Measurements from ENCODE around the gene AKT2.

AKT2 gene

GRCh38 chr19:40271706-40272105 is 13.4 kb downstream of the AKT2 start:
- no peak for DNase-seq

DNA sequence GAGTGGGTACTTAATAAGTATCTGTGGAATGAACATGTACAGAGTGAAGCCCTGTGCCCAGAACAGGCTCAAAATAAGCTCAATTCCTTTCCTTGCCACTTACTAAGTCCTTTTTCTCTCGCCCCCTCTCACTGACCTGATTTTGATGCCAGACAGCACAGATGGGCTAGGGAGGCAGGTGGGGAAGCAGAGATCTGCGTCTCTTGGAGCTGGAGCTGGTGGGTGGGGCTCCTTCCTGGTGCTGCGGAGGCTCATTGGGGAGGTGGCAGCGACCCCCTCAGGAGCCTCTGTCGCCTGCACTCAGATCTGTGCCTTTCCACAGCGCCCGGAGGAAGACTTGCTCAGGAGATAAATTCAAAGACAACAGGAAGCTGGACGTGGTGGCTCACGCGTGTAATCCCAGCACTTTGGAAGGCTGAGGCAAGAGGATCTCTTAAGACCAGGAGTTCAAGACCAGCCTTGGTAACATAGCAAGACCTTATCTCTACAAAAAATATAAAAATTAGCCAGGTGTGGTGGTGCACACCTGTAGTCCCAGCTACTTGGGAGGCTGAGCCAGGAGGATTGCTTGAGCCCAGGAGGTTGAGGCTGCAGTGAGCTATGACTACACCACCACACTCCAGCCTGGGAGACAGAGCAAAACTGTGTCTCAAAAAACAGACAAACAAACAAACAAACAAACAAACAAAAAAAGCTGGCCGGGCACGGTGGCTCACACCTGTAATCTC is 14.6 kb downstream of the AKT2 start:
- no peak for DNase-seq

DNA sequence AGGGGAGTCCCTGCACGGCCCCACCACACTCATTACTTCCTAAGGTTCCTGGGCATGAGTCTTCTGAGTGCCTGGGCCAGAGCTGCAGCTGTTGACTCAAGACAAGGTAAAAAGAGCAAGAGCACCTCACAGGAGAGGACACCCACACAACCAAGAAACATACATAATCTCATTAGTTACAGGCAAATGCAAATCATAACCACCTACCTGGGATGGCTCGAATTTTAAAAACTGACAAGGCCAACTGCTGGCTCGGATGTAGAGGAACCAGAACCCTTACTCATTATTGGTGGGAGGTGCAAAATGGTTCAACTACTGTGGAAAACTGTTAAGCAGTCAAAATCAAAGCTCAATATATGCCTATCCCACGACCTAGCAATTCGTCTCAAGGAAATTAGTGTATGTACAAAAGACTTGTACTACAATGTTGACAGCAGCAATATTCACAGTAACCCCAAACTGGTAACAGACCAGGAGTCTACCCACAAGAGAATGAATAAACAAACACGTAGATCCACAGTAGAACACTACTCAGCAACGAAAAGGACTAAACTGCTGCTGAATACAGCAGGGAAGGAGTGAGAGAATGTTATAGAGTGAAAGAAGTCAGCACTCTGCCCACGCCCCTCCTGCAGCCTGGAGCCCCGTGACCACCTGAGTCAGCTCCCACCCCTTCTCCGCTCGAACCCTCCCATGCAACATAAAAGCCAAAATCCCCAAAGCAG is 15.8 kb downstream of the AKT2 start:
- DNase-seq = no peak

DNA sequence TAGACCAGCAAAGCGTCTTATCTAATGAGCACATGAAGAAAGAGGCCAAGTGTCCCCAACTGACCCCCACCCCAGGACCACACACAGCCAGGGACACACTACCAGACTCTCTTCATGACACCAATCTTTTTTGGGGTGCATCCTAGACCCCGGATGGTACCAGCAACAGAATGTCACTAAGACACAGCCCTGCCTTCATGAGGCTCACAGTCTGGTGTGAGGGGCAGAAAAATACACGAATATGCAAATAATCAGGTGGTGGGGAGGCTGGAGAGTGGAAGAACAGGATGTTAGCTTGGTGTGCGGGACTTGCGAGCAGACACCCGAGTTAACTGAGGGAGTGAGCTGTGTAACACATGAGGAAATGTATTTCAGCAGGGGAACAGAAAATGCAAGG is 17.5 kb downstream of the AKT2 start:
- no peak for DNase-seq

DNA sequence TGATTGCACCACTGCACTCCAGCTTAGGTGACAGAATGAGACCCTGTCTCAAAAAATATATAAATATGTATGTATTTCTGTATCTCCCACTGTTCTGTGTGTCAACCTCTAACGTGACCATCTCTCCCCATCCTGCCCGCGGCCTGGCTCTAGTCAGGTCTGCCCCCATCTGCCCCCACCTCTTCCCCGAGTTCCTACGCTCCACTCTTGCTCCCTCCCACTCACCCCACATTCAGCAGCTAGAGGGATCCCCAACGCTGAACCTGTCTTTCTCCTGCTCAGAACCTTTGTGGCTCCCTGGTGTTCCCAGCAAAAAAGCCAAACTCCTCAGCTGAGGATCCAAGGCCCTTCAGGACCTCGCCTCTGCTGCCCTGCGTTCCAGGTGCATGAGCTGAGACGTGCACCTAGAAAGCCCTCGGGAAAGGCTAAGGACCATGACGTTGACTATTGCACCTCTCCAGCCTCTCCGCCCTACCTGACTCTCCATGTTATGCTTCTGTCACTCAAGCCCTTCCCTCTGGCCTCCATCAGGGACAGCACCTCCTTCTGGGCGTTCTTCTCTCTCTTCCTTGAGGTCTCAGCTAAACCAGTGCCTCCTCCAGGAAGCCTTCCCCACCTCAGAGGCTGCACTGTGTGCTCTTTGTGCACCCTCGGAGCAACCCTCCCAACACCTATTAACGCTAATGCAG is 18.1 kb downstream of the AKT2 start:
- DNase-seq = no peak

DNA sequence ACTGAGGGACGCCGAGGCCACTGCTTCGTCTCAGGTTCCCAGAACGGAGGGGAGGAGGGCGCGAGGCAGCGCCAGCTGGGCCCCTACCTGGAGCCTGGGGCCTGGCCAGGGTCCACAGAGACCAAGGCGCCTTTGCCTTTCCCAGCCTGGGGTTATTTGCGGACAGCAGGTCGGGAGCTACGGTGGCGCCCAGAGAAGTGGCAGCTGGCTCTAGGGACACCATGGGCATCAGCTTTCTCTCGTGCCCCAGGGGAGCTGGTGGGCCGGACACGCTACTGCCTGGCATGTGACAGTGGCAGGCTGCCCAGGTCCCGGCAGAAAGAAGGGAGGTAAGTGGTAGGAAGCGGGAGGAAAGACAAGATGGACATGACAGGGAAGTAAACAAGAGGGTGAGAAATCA is 19.0 kb downstream of the AKT2 start:
- DNase-seq = no peak

DNA sequence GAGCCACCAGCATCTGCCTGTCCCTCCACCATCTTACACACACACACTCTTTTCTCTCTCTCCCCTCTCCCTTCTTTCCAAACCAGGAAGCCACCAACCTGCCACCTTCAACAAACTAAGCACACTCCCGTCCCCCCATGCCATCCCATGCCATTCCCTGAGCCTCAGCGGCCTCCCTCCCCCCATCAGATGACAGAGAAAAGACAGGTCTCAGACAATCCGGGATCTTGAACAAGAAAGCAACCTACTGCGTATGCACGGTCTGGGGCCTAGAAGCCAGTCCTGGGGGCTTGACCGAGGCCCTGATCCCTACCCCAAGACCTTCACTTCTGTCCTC is 19.4 kb downstream of the AKT2 start:
- DNase-seq = no peak

DNA sequence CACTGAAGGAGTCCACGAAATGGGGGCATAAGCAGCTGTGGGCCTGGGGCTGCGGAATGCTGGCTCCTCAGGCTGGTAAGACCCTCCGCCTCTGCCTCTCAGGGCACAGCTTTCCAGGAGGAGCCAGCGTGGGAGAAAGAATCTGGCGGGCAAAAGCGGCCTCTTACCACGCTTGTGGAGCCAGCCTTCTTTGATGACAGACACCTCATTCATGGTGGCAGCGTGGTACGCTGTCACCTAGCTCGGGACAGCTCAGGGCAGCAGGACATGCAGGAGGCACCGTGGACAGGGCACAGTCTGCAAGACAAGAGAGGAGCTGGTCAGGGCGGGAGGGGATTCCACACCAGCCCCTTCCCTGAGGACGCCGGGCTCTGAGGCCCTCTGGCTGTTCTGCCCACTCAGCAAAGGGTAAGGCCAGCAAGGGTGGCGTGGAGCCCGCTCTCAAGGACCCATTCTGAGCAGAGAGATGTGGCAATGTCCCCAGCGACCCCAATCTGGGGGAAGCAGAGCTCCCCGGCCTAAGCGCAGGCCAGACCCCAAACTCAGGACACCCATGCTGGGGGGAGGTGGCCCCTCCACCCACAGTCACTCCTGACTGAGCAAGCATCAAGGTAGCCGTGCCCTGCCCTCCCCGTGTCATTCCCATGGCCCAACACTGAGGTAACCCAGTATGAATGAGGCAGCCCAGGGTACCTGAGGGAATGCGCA is 19.9 kb downstream of the AKT2 start:
- no peak for DNase-seq

- no peak for DNase-seq
Observed at GRCh38 chr19:40264314-40265054, 20.7 kb downstream of the AKT2 start.

DNA sequence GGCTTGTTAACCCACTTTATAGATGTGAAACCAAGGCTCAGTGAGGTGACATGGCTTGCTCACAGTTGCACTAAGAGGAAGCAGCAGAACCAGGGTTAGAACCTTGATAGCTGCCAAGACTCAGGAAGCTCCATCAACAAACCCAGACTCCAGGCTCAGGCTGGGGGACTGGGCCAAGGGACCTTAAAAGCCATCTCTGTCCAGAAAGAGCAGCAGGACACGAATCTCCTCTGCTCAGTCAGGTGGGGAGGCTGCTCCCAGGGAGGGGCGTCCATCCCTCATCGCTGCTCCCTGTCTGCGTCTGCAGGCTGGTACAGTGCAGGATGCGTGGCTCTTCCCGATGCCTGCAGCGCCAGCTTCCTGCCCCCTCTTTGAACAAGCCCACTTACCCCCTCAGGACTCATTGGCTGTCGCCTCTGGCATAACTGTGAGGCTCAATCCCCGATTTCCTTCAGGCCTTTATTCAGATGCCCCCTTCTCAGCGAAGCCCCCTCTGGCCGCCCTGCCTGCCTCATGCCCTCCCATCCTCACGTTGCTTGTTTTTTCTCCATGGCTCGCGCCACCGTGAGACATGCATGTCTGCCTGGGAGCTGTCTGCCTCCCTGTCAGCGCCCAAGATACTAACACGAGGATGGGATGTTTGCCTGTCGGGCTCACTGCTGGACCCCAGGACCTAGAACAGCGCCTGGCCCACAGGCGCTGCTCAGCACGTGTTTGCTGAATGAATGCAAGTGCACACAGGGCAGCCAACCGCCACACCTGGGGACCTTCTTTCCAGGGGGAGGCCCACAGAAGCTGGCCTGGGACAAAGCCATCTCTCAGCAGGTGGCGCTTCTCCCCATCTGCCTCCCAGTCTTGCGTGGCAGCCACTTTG is 21.5 kb downstream of the AKT2 start:
- DNase-seq = no peak

DNA sequence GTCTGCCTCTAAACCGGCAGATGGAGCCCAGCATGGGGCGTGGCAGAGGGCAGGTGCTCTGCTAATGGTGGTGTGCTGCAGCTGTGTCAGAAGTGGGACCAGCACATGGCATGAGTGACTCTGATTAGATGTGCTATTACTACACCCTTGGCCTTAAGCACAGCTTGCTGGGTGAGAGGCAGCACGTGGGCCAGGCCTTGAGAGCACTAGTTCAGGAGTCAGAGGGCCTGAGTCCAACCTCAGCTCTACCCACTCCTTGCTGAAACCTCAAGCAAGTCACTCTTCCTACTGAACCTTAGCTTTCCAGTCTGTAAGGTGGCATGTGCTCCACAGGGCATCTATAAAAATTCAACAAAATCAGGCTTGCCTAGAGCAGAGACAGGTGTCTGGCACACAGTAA is 22.7 kb downstream of the AKT2 start:
- DNase-seq = no peak

GRCh38 chr19:40261631-40262030 is 23.5 kb downstream of the AKT2 start:
- no peak for DNase-seq

GRCh38 chr19:40257096-40257517 is 28.0 kb downstream of the AKT2 start:
- no peak for DNase-seq

DNA sequence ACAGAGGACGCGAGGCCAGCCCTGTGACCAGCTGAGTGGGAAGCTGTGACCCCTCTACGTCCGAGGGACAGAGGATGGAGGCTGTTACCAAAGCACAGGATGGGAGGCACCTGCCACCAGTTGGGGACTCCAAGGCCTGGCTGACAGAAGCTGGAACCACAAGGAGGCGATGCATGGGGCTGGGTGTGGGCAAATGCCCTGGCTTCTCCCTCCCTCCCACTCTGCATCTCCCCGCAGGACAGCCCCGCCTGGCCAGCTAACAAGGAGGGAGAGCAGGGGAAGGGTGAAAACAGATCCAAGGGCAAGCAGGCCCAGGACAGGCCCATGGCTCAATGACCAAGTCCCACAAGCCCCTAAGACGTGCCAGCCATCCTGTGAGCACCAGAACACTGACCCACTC is 28.6 kb downstream of the AKT2 start:
- DNase-seq = no peak

- DNase-seq = no peak
Observed at GRCh38 chr19:40255619-40256166, 29.5 kb downstream of the AKT2 start.

GRCh38 chr19:40254714-40255418 is 30.3 kb downstream of the AKT2 start:
- no peak for DNase-seq

DNA sequence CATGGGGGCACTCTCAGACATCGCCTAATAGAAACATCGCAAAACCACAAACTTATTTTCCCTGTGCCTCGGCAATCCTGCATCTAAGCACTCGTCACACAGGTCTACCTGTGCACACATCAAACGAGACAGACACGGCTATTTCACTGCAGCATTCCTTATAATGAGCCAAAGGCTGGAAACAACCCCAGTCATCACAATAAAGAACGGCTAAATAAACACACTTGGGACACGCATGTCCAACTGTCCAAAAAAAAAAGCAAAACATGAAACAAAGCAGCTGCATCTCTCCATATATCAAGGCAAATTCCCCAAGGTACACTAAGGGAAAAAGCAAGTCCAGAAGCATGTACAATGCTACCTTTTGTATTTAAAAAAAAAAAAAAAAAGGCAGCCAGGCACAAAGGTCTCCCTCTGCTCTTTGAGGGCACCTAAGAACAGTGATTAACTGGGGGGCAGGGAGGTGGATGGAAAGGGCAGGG is 31.5 kb downstream of the AKT2 start:
- no peak for DNase-seq

- no peak for DNase-seq
Observed at GRCh38 chr19:40252395-40252794, 32.8 kb downstream of the AKT2 start.

DNA sequence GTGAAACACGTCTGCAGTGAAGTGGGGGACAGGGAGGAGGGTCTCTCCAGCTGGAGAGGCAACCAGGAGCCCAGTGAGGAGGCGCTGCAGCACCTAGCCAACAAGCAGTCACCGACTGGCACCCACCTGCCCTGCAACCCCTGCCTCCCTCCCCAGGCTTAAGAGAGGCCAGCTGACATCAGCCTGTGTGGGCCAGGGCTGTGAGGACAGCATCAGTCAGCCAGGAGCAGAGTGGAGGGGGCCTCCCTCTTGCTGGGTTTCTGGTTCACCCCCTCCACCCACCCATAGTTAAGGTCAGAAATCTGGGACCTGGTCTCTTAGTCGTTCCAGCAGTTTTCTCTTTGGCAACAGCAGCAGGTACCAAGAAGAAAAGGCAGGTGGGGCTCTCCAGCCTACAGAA is 33.2 kb downstream of the AKT2 start:
- no peak for DNase-seq

DNA sequence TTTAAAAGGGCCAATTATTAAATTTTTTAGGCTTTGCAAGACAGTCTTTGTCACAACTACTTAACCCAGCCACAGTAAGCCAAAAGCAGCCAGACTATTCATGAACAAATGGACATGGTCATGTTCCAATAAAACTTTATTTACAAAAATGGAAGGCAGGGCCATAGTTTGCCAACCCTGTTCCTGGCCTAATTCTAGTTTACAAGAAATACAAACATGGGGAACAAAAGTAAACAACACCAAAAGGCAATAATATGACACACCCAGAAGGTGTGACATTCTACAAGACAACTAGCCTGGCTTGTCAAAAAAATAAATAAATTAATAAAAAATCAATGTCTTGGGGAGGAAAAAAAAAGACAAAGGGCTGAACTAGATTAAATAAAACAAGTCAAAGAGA is 33.9 kb downstream of the AKT2 start:
- no peak for DNase-seq

DNA sequence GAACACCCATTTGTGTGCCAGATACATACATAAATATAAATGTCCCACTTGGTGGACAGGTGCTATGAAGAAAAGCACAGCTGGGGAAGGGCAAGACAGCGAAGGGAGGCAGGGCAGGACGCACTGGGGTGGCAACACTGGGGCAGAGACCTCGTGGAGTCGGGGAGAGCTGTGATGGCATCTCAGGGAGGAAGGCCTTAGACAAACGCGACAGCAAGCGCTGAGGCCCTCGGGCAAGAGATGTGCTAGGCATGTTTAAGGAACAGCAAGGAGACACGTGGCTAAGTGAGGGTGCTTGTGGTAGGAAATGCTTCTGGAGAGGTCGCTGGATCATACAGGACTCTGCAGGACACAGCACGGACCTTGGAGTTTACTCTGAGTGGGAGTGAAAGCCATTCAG is 35.4 kb downstream of the AKT2 start:
- DNase-seq = no peak
